GM13977 (cell line): Measurements from ENCODE around the gene ZDBF2.
"Not testable (repeated sequence)": the region's sequence is repeated elsewhere in the genome, so short reads cannot be mapped to it uniquely, and the experiment has no call there.

Experiments
- DNase-seq: peaks from one replicate; pipeline ENCODE4 v3.0.0; 2012; ENCODE audit warnings: low spot score
- in situ Hi-C: fragments of 300-500 bp; cut with MboI; formaldehyde crosslinking; loops from one replicate; pipeline ENCODE4 v1.12.0; 2022; ENCODE audit warnings: low sequenced_read_pairs, low pct_unique_long_range_greater_than_20kb, mixed read lengths, inconsistent platforms; ENCODE audit not compliant: unreplicated experiment
- TF ChIP-seq, protein P1 (sequence below): IDR thresholded peaks from 2 replicates; pipeline ENCODE4 v1.5.1; 2012; ENCODE audit warnings: mild to moderate bottlenecking, control low read depth; ENCODE audit not compliant: insufficient read depth; ENCODE audit errors: extremely low read depth, missing control alignments

The ZDBF2 gene

DNA sequence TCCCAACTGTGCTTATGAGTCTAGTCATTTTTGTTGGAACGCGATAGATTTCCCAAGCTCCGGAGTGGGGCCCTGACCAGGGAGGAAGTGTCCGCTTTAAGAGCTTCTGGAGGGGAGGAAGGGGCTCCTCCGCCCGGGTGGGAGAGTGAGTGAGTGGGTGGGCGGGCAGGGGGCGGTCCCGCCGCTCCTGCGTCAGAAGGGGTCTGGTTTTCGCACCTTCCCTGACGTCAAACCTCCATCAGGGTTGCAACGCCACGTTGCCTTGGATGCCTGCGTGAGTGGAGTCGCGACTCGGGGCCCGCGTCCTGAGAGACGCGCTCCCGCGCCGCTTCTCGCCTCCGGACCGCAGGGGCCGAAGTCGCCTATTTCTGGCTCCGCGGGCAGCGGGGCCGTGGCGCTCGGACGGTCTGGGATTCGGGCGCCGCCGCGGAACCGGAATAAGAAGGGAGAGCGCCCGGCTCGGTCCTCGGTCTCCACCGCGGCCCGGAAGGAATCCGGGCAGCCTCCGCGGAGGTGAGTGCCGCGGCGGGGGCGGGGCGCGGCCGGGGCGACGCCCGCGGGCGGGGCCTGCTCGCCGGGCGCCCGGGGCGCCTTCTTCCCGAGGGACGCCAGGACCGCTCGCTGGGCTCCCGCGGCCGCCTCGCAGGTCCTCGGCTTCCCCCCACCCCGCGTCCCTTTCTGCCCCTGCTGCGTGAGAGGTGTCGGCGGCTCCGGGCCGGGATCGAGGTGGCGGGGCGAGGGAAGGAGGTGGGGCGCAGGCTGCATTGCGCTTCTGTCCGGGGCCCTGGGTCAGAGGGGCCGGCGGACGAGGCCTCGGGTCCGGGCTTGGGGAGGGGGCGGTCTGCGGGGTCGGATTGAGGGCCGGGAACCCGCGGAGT lies at the start of gene ZDBF2:
ZDBF2 (plus strand) TSS at position 230 of the 878 bp plus-strand sequence. CDS start 7,187 bp downstream, outside the sequence.
- in situ Hi-C loops, result no loop called here
- TF ChIP-seq, protein P1, sequence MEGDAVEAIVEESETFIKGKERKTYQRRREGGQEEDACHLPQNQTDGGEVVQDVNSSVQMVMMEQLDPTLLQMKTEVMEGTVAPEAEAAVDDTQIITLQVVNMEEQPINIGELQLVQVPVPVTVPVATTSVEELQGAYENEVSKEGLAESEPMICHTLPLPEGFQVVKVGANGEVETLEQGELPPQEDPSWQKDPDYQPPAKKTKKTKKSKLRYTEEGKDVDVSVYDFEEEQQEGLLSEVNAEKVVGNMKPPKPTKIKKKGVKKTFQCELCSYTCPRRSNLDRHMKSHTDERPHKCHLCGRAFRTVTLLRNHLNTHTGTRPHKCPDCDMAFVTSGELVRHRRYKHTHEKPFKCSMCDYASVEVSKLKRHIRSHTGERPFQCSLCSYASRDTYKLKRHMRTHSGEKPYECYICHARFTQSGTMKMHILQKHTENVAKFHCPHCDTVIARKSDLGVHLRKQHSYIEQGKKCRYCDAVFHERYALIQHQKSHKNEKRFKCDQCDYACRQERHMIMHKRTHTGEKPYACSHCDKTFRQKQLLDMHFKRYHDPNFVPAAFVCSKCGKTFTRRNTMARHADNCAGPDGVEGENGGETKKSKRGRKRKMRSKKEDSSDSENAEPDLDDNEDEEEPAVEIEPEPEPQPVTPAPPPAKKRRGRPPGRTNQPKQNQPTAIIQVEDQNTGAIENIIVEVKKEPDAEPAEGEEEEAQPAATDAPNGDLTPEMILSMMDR, result no peak
- DNase-seq, result peak; percentile 86

- TF ChIP-seq, protein P1, result no peak
- DNase-seq, result peak; percentile 64
- in situ Hi-C loops, result no loop called here
These were observed 48.8 kb upstream of the ZDBF2 start for GRCh38 chr2:206225435-206226232.

GRCh38 chr2:206228636-206229035 lies 45.8 kb upstream of the ZDBF2 start:
- in situ Hi-C loops, DNase-seq: not testable (repeated sequence)

- DNase-seq, result no peak
- in situ Hi-C loops, result no loop called here
- TF ChIP-seq, protein P1, result no peak
These were observed 44.8 kb upstream of the ZDBF2 start for GRCh38 chr2:206229642-206230041.

DNA sequence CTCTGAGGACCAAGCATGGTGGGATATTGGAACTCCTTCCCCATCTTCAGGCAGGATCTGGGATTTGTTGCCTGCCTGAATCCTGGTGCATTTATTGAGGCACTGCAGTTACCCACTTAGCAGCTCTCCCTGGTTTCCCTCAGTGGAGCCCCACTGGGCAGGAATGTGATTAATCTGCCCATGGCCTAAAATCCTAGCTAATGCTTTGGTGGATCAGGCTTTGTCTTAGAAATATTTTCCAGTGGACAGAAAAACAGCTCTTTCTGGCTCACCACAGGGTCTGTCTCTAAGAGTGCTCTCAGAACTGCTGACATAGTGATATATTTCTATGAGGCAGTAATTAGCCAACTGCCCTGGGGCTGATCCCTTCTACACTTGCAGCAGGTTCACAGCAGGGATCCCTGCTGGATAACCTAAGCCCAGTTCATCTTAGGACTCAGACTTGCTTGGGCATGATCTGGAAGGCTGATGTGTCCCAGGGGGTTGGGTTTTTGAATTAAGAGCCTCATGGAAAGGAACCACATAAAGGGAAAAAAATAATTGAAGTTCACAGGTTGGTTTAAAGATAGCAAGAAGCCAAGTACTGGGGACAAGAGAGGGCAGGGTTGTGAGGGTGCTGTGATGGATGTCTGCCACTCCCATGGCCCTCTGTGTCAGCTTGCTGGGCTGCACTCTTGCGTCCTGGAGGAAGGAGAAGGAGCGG lies 44.3 kb upstream of the ZDBF2 start:
- TF ChIP-seq, protein P1, result no peak
- in situ Hi-C loops, result no loop called here
- DNase-seq, result no peak

- in situ Hi-C loops, result no loop called here
- TF ChIP-seq, protein P1, result no peak
- DNase-seq, result no peak
These were observed 42.7 kb upstream of the ZDBF2 start for GRCh38 chr2:206231669-206232286.
